ENCODE data around the gene HIVEP1. TPM values are rescaled to one million over a fixed set of nuclear protein-coding genes. Genes with fewer than 3 reads are reported as not detected.

Gene HIVEP1
- polyA plus RNA-seq, 3 donors, result 1.7 to 8.7 (median 2.7) TPM

GRCh38 chr6:11968241-11968806 is 43.8 kb upstream of the HIVEP1 start:
- H2AFZ ChIP-seq (ENCODE audit: insufficient read depth, low read depth, low read length, poor library complexity, severe bottlenecking), result no peak overlapping the region
- H4K20me1 ChIP-seq (ENCODE audit: insufficient read depth, low read length), result no peaks in the 10 kb centered on the region
- no peak overlapping the region for H3K27ac ChIP-seq (ENCODE audit: low read depth in 1 of 2, low read length in 2 of 2)
- H3K4me3 ChIP-seq (replicated peaks in 1 of 3; ENCODE audit: low read depth in 2 of 3, low read length in 3 of 3), result no peak overlapping the region
- no peaks in the 10 kb centered on the region for H3K9me3 Mint-ChIP-seq
- H3K4me3 Mint-ChIP-seq, result no peak overlapping the region
- H3K36me3 Mint-ChIP-seq, result no peaks in the 10 kb centered on the region
- 75% methylated on average over 1 of the region's 3 CpGs for WGBS (ENCODE audit: insufficient coverage)
- H3K9me3 ChIP-seq (replicated peaks in 1 of 2; ENCODE audit: control insufficient read depth in 1 of 2, insufficient read depth in 1 of 2, low read length in 2 of 2), result no peaks in the 10 kb centered on the region
- intact Hi-C loops (cut with micrococcal nuclease), result no loop called here
- H3K9ac ChIP-seq (ENCODE audit: insufficient read depth, low read length, poor library complexity, severe bottlenecking), result no peak overlapping the region
- H3K4me2 ChIP-seq (replicated peaks; ENCODE audit: extremely low read depth, low read length, poor library complexity, severe bottlenecking), result no peak overlapping the region
- no peaks in the 10 kb centered on the region for H3K27me3 ChIP-seq (ENCODE audit: control insufficient read depth in 2 of 2, insufficient read depth in 2 of 2, low read length in 2 of 2)
- no peak for DNase-seq
- H3K27me3 Mint-ChIP-seq (ENCODE audit: low read depth in 3 of 3), result peaks cover 0 to 7% (median 4%) of the 10 kb centered on the region in 3 donors
- H3K27ac Mint-ChIP-seq, result peak overlapping the region in 1 of 7 donors; percentile 67
- no peaks in the 10 kb centered on the region for H3K4me1 ChIP-seq (ENCODE audit: control insufficient read depth in 1 of 2, insufficient read depth in 2 of 2, low read length in 2 of 2)
- H3K79me2 ChIP-seq (ENCODE audit: insufficient read depth, low read length), result no peaks in the 10 kb centered on the region
- no peaks in the 10 kb centered on the region for H3K36me3 ChIP-seq (replicated peaks in 1 of 2; ENCODE audit: control insufficient read depth in 1 of 2, insufficient read depth in 2 of 2, low read length in 2 of 2)
- TF ChIP-seq CTCF (IDR thresholded peaks at IDR 0.05), result no peak
- peaks cover 9% of the 10 kb centered on the region for H3K4me1 Mint-ChIP-seq

GRCh38 chr6:11969092-11969491 is 43.0 kb upstream of the HIVEP1 start:
- intact Hi-C loops (cut with micrococcal nuclease), result no loop called here
- no peak overlapping the region for H3K4me2 ChIP-seq (replicated peaks; ENCODE audit: extremely low read depth, low read length, poor library complexity, severe bottlenecking)
- H3K4me1 ChIP-seq (ENCODE audit: control insufficient read depth in 1 of 2, insufficient read depth in 2 of 2, low read length in 2 of 2), result no peaks in the 10 kb centered on the region
- Mint-ChIP-seq H3K4me3 (no peak overlapping the region), H3K4me1 (peaks cover 9% of the 10 kb centered on the region), H3K9me3 (no peaks in the 10 kb centered on the region), H3K27me3 (ENCODE audit: low read depth in 3 of 3) (peaks cover 0 to 7% (median 4%) of the 10 kb centered on the region in 3 donors), H3K27ac (no peak overlapping the region), H3K36me3 (no peaks in the 10 kb centered on the region)
- 86% methylated on average over 1 of the region's 2 CpGs for WGBS (ENCODE audit: insufficient coverage)
- no peak overlapping the region for H3K27ac ChIP-seq (ENCODE audit: low read depth in 1 of 2, low read length in 2 of 2)
- H4K20me1 ChIP-seq (ENCODE audit: insufficient read depth, low read length), result no peaks in the 10 kb centered on the region
- no peak overlapping the region for H2AFZ ChIP-seq (ENCODE audit: insufficient read depth, low read depth, low read length, poor library complexity, severe bottlenecking)
- no peak overlapping the region for H3K4me3 ChIP-seq (replicated peaks in 1 of 3; ENCODE audit: low read depth in 2 of 3, low read length in 3 of 3)
- DNase-seq, result no peak
- TF ChIP-seq CTCF (IDR thresholded peaks at IDR 0.05), result no peak
- no peaks in the 10 kb centered on the region for H3K79me2 ChIP-seq (ENCODE audit: insufficient read depth, low read length)
- no peak overlapping the region for H3K9ac ChIP-seq (ENCODE audit: insufficient read depth, low read length, poor library complexity, severe bottlenecking)
- no peaks in the 10 kb centered on the region for H3K36me3 ChIP-seq (replicated peaks in 1 of 2; ENCODE audit: control insufficient read depth in 1 of 2, insufficient read depth in 2 of 2, low read length in 2 of 2)
- H3K9me3 ChIP-seq (replicated peaks in 1 of 2; ENCODE audit: control insufficient read depth in 1 of 2, insufficient read depth in 1 of 2, low read length in 2 of 2), result no peaks in the 10 kb centered on the region
- H3K27me3 ChIP-seq (ENCODE audit: control insufficient read depth in 2 of 2, insufficient read depth in 2 of 2, low read length in 2 of 2), result no peaks in the 10 kb centered on the region
